ENCODE results near the gene NDUFAB1.

GRCh38 chr16:23578101-23578830 is 17.9 kb downstream of the NDUFAB1 start:
- TF ChIP-seq, protein P1, sequence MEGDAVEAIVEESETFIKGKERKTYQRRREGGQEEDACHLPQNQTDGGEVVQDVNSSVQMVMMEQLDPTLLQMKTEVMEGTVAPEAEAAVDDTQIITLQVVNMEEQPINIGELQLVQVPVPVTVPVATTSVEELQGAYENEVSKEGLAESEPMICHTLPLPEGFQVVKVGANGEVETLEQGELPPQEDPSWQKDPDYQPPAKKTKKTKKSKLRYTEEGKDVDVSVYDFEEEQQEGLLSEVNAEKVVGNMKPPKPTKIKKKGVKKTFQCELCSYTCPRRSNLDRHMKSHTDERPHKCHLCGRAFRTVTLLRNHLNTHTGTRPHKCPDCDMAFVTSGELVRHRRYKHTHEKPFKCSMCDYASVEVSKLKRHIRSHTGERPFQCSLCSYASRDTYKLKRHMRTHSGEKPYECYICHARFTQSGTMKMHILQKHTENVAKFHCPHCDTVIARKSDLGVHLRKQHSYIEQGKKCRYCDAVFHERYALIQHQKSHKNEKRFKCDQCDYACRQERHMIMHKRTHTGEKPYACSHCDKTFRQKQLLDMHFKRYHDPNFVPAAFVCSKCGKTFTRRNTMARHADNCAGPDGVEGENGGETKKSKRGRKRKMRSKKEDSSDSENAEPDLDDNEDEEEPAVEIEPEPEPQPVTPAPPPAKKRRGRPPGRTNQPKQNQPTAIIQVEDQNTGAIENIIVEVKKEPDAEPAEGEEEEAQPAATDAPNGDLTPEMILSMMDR (IDR thresholded peaks at IDR 0.05): no peak
- TF ChIP-seq REST (IDR thresholded peaks at IDR 0.05; ENCODE audit: insufficient read depth in 1 of 2, low read depth in 2 of 2, low read length in 1 of 2) (no peak), POLR2AphosphoS5 (IDR thresholded peaks at IDR 0.05; ENCODE audit: low read depth, low read length) (no peak)

Measured in Panc1 (cell line).